WI38 (cell line): ENCODE data around the gene PCNX4.

Source experiments
- H3K4me3 ChIP-seq: 2 replicates; pipeline ENCODE4 v1.5.1; 2011; ENCODE audit warnings: low read depth, mild to moderate bottlenecking, control low read depth, low read length
- CTCF ChIP-seq: IDR thresholded peaks from 2 replicates; pipeline ENCODE4 v1.5.1; 2012; ENCODE audit warnings: low read depth, mild to moderate bottlenecking, control low read depth, low read length

Gene PCNX4

DNA sequence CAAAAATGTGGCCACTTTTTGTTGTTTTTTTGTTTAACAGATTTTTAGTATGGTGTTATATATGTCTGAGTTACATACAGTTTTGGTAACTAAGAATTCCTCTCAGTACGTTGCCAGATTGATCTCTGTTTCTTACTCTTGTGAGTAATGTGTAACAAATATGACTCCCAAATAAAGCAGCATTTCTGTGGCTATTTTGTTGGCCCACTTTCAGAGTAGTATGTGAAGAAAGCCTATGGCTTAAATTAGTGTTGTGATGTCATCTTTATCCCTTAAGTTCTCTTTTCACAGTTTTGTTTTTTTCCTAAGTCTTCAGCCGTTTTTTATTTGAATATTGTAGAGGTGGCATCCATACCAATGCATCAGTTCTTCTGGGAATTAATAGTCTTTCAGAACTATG lies 10.7 kb downstream of the PCNX4 start:
- TF ChIP-seq CTCF: no peak

DNA sequence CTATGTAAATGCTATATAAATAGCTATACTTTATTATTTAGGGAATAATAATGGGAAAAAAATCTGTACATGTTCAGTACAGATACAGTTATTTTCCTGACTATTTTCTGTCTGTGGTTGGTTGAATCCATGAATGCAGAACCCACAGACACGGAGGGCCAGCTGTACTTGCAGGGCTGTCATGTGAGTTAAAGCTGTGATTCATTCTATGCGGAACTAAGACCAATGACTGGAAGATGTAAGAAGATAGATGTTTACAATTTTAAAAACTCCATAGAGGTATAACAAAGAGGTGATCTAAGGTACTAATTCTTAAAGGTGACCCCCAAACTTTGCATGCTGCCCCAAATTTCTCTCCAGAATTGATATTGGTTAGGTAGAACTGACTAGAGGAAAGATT lies 14.6 kb downstream of the PCNX4 start:
- TF ChIP-seq CTCF: no peak
- no peak overlapping the region for H3K4me3 ChIP-seq

More for the DNA sequence above, 10.7 kb downstream of the PCNX4 start:
- H3K4me3 ChIP-seq: no peak overlapping the region

DNA sequence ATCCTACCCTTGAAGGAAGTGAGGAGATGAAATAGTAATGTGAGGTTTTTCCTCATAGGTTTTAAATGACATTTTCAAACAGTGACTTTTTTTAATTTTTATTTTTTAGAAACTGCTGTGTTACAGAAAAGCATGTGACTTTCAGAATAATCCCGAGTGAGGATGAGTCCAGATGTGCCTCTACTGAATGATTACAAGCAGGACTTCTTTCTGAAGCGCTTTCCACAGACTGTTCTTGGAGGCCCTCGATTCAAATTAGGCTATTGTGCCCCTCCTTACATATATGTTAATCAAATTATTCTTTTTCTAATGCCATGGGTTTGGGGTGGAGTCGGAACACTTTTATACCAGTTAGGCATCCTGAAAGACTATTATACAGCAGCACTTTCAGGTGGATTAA lies 15.8 kb downstream of the PCNX4 start:
- no peak for TF ChIP-seq CTCF
- H3K4me3 ChIP-seq: no peak overlapping the region

DNA sequence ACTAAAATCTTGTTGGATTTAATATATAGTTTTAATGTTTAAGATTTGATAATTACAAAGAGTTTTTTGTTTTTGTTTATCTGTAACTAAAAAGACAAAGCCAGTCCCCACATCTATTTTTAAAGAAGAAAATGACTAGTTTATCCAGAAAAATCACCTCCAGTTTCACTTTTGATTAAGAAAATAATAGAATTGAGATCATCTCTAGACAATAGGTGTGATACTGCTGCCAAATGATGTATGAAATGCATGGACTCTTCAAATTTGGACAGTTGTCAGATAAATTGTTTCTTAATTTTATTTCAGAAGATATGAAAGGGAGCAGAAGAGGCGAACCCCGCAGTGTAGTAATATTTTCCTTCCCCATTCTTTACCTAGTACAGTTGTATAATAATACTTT lies 20.0 kb downstream of the PCNX4 start:
- no peak for TF ChIP-seq CTCF
- H3K4me3 ChIP-seq: no peak overlapping the region

DNA sequence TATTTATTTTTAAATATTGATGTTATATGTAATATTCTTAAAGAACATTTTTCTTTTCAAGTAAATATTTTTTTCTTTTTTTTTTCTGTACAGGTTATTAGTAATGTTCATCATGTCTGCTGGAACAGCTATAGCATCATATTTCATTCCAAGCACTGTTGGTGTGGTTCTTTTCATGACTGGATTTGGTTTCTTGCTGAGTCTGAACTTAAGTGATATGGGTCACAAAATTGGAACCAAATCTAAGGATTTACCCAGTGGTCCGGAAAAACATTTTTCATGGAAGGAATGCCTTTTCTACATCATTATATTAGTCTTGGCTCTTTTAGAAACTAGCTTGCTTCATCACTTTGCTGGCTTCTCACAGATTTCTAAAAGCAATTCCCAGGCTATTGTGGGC lies 23.2 kb downstream of the PCNX4 start:
- no peak overlapping the region for H3K4me3 ChIP-seq
- no peak for TF ChIP-seq CTCF

DNA sequence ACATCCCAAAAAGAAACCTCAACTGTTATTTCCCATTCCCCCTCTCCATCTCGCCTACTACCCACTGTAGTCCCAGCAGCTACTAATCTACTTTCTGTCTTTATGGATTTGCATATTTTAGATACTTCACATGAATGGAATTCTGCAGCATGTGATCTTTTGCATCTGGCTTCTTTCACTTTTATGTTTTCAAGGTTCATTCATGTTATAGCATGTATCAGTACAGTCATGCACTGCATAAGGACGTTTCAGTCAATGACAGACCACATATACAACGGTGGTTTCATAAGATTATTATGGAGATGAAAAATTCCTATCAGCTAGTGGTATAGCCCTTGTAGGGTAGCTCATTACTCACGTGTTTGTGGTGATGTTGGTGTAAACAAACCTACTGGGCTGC lies 24.5 kb downstream of the PCNX4 start:
- no peak for TF ChIP-seq CTCF
- no peak overlapping the region for H3K4me3 ChIP-seq

- H3K4me3 ChIP-seq: no peak overlapping the region
- TF ChIP-seq CTCF: no peak
These were observed 34.2 kb downstream of the PCNX4 start for GRCh38 chr14:60125918-60126317.
